A549 treated with AZD9567 at 1 μM for 4 hours (cell line): ENCODE data around the gene SALL3. TPM values are rescaled to one million over a fixed set of nuclear protein-coding genes. Genes with fewer than 3 reads are reported as not detected.

Experiments
- total RNA-seq: library from RNA; stranded (reverse); fragments of 200-300 nt; extraction: Qiagen RNA extraction; gene quantifications from 5 replicates; pipeline ENCODE4 v1.2.3, GENCODE V29; 2022; ENCODE audit not compliant: insufficient read depth

The SALL3 gene
- total RNA-seq, result 0.28 TPM in 1 of 5 replicates, not detected in the others

DNA sequence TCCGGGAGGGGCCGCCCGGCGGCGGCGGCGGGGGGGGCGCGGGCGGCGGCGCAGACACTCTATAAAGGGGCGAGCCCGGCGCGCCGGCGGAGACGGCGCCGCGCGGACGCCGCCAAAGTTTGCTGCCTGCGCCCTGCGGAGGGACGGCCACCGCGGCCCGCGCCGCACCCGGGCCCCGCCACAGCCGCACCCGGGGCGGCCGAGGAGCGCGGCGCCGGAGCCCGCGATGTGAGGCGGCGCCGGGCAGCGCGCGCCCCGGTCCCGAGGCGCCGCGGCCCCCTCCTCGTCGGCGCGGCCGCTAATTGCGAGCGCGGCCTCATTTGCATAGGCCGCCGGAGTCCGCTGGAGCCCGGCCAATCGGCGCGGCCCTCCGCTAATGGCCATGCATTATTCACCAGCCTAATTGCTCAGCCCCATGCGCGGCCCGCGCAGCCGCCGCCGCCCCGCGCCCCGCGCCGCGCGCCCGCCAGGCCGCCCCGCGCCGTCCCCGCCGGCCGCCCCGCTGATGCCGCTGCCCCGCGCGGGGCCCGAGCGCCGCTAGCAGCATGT is at the start of gene SALL3:
TSS of gene SALL3 (plus strand) at position 89 of the 549 bp plus-strand sequence. CDS start at position 546, 457 bp downstream.

Other genes starting within 250 kb of the SALL3 start
- gene ATP9B, start 89.6 kb downstream of the SALL3 start, total RNA-seq, result 9.1 to 16.6 TPM (median 14.9 TPM) in 5 replicates